ENCODE results near the gene PLXNA2.

DNA sequence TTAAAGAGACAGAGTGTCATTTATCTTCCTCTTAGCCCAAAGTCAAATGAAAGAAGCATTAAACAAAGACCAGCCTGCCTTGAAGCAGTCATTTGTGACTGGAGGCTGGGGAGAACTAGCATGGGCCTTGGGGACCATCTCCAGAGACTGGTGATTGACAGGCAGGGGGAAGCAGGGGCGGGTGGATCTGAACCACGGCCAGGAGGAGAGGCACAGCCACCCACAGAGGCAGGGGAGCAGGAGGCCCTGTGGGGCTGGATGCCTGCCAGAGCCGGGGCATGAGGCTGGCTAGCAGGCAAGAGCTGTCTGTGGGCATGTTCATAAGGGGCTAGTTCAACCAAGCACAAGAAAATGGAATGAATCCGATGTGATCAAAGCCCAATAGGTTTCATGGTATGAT is 73.9 kb downstream of the PLXNA2 start:
- TF ChIP-seq POLR2A (IDR thresholded peaks at IDR 0.05; ENCODE audit: low read depth, low read length), result no peak
- no peak for TF ChIP-seq POLR2AphosphoS5 (IDR thresholded peaks at IDR 0.05; ENCODE audit: low read depth, low read length)

All from GM12892 (cell line).